Ascending aorta (tissue), 2 donors: ENCODE measurements around the gene BIRC5. TPM values are rescaled to one million over a fixed set of nuclear protein-coding genes. Genes with fewer than 3 reads are reported as not detected.

Source experiments
- DNase-seq, 2 donors: peaks; one replicate each; pipeline ENCODE4 v3.0.0-alpha.2; 2019; ENCODE audit warnings: low spot score in 2 of 2
- H3K27ac ChIP-seq, 2 donors: fragments of 200-600 bp; sonication (generic); one replicate each; pipeline ENCODE4 v1.5.1; 2016 to 2017; ENCODE audit warnings: mild to moderate bottlenecking in 1 of 2
- H3K27me3 ChIP-seq: fragments of 200-600 bp; sonication (generic); one replicate; pipeline ENCODE4 v1.5.1; 2017
- H3K36me3 ChIP-seq, 2 donors: fragments of 200-600 bp; sonication (generic); one replicate each; pipeline ENCODE4 v1.5.1; 2016
- H3K4me1 ChIP-seq, 2 donors: fragments of 200-600 bp; sonication (generic); one replicate each; pipeline ENCODE4 v1.5.1; 2016 to 2017; ENCODE audit warnings: mild to moderate bottlenecking in 1 of 2
- H3K4me3 ChIP-seq, 2 donors: fragments of 200-600 bp; sonication (generic); one replicate each; pipeline ENCODE4 v1.5.1; 2016 to 2017; ENCODE audit warnings: mild to moderate bottlenecking in 1 of 2
- H3K9me3 ChIP-seq, 2 donors: fragments of 200-600 bp; sonication (generic); one replicate each; pipeline ENCODE4 v1.5.1; 2016
- intact Hi-C: fragments of 100-400 bp; cut with DNase I; formaldehyde crosslinking; loops from one replicate; pipeline ENCODE4 v1.15.1; 2023
- total RNA-seq: library from RNA; depleted of rRNA; stranded (reverse); fragments of >200 nt; gene quantifications from one replicate; pipeline ENCODE4 v1.1.0, GENCODE V29; 2016
- TF ChIP-seq, protein P1 (sequence below), 3 experiments: fragments of 200-600 bp in 2 of 3; fragments of 450-650 bp in 1 of 3; sonication (generic) in 2 of 3; IDR thresholded peaks; one replicate each; pipeline ENCODE4 v1.5.1; 2016 to 2019; ENCODE audit warnings: antibody characterized with exemption in 3 of 3, mild to moderate bottlenecking in 1 of 3, moderate library complexity in 1 of 3

The BIRC5 gene
- total RNA-seq, 1 donor from 2014 or later = 0.11 TPM

DNA sequence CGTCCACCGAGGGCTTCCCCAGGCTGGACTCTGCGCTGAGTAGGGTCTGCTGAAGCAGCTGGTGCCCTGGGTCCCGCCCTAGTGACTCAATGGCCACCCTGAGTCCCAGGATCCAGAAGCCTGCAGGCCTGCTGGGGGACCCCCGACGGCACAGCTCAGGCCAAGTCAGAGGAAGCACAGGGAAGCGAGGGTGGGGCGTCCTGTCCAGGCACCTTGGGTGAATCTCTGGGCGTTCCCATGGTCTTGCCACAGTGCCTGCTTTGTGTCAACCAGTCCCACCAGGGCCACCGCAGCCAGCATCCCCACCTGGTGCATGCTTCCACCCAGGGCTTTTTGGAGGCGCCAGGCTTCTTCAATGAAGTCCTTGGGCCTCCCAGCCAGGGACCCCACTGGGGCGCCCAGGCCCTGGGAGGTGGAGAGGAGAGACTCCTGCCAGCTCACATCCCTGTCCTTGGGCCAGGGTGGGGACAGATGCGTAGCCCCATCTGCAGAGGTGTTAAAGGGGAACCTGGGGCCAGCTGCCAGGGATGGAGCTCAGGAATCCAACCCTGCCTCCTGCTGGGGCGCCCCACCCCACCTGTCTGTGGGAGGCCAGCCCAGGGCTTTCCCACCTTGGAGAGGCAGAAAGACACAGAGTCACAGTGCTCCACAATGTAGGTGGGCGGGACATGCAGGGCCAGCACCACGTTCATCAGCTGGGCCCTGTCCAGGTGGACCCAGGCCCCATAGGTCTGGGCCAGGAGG, 35.2 kb downstream of the BIRC5 start:
- no peaks in the 10 kb centered on the region for H3K9me3 ChIP-seq
- intact Hi-C loops = no loop called here
- TF ChIP-seq, protein P1, sequence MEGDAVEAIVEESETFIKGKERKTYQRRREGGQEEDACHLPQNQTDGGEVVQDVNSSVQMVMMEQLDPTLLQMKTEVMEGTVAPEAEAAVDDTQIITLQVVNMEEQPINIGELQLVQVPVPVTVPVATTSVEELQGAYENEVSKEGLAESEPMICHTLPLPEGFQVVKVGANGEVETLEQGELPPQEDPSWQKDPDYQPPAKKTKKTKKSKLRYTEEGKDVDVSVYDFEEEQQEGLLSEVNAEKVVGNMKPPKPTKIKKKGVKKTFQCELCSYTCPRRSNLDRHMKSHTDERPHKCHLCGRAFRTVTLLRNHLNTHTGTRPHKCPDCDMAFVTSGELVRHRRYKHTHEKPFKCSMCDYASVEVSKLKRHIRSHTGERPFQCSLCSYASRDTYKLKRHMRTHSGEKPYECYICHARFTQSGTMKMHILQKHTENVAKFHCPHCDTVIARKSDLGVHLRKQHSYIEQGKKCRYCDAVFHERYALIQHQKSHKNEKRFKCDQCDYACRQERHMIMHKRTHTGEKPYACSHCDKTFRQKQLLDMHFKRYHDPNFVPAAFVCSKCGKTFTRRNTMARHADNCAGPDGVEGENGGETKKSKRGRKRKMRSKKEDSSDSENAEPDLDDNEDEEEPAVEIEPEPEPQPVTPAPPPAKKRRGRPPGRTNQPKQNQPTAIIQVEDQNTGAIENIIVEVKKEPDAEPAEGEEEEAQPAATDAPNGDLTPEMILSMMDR (IDR thresholded peaks at IDR 0.05) = no peak
- H3K27ac ChIP-seq = no peak overlapping the region
- H3K27me3 ChIP-seq = no peaks in the 10 kb centered on the region
- no peak for DNase-seq
- H3K4me3 ChIP-seq = no peak overlapping the region
- no peaks in the 10 kb centered on the region for H3K36me3 ChIP-seq
- peaks cover 0 to 5% of the 10 kb centered on the region in 2 donors for H3K4me1 ChIP-seq

DNA sequence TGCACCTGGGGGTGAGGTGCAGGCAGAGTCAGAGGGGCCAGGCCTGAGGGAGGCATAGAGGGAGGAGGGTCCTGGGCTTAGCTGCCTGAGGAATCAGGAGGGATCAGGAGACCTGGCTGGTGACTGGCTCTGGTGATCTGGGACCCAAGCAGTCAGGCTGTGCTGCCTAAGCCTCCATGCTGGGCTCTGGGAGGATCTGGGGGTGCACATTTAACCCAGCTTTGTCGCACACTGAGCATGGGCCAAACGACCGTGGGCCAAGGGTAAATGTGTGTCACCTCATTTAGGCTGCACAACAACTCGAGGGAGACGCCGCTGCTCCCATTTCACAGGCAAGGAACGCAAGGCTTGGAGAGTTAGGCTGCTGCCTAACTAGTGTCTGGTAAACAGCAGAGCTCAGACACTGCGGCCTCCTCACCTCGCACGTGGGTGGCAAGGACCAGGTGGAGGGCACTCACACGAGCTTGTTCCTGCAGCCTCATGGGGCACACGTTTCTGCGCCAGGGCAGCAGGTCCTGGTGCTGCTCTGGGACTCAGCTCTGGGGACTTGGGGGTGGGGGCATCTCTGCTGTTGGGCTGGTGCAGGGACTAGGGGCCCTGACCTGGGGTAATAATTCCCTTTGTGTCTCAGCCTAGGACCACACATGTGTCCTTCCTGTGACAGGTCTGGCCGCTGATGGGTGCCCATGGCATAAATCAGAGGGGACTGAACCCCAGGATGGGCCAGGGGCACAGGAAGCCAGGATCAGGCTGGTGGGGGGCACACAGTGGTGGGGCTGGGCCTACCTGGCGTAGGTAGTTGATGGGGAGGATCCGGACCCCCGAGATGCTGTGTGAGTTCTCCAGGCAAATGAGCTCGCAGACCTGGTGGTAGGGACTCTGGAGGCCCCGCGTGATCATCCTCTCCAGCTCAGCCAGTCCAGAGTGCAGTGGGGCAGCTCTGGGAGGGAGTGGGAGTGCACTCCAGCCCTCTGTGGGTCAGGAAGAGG, 36.1 kb downstream of the BIRC5 start:
- no peak for DNase-seq
- Histone ChIP-seq H3K27me3 (no peaks in the 10 kb centered on the region), H3K4me3 (no peak overlapping the region), H3K27ac (no peak overlapping the region), H3K36me3 (no peaks in the 10 kb centered on the region), H3K9me3 (no peaks in the 10 kb centered on the region), H3K4me1 (peaks cover 0 to 5% of the 10 kb centered on the region in 2 donors)
- TF ChIP-seq, protein P1 (IDR thresholded peaks at IDR 0.05) = no peak
- intact Hi-C loops = loop anchor here (5.0 kb wide), 1 partner anchor 172 kb away; no protein-coding TSS in a partner anchor

DNA sequence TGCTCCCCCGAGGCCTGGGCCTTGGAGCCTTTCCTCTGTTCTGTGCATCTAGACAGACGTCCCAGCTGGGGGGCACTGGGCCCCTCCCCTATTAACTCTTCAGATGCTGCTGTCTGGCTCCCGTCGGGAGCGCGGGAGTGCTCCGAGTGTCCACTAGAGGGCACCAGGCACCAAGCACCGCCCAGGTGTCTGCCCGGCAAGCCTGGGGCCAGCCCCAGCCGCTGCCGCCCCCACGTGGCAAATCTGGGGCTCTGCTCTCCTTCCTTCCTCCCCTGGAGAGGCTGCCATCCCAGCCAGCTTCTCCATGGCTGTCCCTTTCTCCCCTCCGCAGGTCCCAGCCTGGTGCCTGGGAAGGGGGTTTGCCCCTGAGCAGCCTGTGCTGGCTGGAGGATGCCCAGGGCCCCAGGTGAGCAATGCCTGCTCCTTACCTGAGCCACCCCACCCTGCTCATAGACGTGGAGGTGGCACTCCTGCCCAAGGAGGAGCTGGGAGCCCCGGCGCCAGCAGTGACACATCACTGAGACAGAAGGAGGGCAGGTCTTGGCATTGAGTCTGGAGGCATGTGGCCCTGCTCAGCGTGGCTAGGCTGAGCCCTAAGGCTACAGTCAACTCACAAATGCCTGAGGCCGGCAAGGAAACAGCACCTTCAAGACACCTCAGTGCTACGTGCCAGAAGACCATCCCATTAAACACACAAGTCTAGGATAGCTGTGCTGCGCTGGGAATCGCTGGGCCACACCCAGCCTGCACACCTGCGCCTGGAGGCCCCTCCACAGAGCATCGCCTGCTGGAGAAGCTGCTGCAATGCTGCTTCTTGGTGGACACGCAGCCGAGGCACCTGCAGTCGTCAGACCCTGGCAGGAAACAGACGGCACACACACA, 37.1 kb downstream of the BIRC5 start:
- H3K4me1 ChIP-seq = peaks cover 0 to 5% of the 10 kb centered on the region in 2 donors
- H3K27ac ChIP-seq = no peak overlapping the region
- H3K27me3 ChIP-seq = no peaks in the 10 kb centered on the region
- intact Hi-C loops = loop anchor here (1.0 to 5.0 kb wide), 3 partner anchors 77 to 171 kb away; no protein-coding TSS in a partner anchor
- no peaks in the 10 kb centered on the region for H3K36me3 ChIP-seq
- TF ChIP-seq, protein P1 (IDR thresholded peaks at IDR 0.05) = peak; percentile 98 to 100 (median 100)
- no peak overlapping the region for H3K4me3 ChIP-seq
- peak in 1 of 2 donors; percentile 87 for DNase-seq
- no peaks in the 10 kb centered on the region for H3K9me3 ChIP-seq

DNA sequence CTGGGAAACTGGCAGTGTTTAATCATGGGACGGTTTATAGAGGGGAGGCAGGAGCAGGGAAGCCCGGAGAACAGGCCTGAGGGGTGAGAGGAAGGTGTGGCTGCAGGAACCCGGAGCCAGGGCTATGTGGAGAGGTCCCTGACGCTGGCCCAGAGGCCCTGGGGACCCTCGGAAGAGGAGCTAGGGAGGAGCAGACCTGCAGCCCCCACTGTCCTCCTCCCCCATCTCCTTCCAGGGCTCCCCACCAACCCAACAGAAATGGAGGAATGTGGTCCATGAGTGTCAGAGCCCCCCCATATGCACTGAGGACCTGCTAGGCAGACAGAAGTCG, 37.7 kb downstream of the BIRC5 start:
- intact Hi-C loops = loop anchor here (1.0 to 5.0 kb wide), 3 partner anchors 77 to 171 kb away; no protein-coding TSS in a partner anchor
- Histone ChIP-seq H3K4me1 (peaks cover 0 to 5% of the 10 kb centered on the region in 2 donors), H3K4me3 (no peak overlapping the region), H3K27ac (no peak overlapping the region), H3K9me3 (no peaks in the 10 kb centered on the region), H3K27me3 (no peaks in the 10 kb centered on the region), H3K36me3 (no peaks in the 10 kb centered on the region)
- no peak for DNase-seq
- TF ChIP-seq, protein P1 (IDR thresholded peaks at IDR 0.05) = no peak

DNA sequence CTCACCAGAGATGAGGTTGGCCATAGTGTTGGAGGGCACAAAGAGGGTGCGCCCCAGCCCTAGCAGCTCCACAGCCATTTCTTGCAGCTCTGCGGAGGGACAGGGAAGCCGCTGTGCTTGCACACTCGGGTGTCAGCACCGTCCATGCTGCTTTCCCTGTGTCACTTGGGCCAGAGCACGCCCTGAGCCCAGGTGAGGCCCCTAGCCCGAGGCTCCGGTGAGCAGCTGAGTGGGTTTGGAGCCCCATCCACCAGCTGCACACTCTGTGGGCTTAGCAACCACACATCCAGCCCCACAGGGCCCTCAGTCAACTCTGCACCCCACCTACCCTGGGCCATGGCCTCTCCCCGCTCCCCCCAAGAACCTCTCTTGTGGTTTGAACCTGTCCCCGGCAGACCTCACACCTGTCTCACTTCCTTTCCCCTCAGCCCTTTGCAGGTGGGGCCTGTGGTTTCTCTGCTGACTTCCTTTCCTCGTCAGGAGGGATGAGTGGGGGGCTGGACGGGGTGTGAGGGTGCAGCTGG, 38.1 kb downstream of the BIRC5 start:
- Histone ChIP-seq H3K27ac (no peak overlapping the region), H3K36me3 (no peaks in the 10 kb centered on the region), H3K4me3 (no peak overlapping the region), H3K4me1 (peaks cover 0 to 5% of the 10 kb centered on the region in 2 donors), H3K27me3 (no peaks in the 10 kb centered on the region), H3K9me3 (no peaks in the 10 kb centered on the region)
- no peak for DNase-seq
- TF ChIP-seq, protein P1 (IDR thresholded peaks at IDR 0.05) = no peak
- intact Hi-C loops = loop anchor here (5.0 kb wide), 1 partner anchor 170 kb away; no protein-coding TSS in a partner anchor
